ENCODE data around the gene ACVR2B. TPM values are rescaled to one million over a fixed set of nuclear protein-coding genes. Genes with fewer than 3 reads are reported as not detected.

The ACVR2B gene
- total and polyA plus RNA-seq, 2 of the 13 experiments (the other 11 are each of a cell fraction or from before 2014, with no cell fraction given), result 10.0 to 12.7 TPM

DNA sequence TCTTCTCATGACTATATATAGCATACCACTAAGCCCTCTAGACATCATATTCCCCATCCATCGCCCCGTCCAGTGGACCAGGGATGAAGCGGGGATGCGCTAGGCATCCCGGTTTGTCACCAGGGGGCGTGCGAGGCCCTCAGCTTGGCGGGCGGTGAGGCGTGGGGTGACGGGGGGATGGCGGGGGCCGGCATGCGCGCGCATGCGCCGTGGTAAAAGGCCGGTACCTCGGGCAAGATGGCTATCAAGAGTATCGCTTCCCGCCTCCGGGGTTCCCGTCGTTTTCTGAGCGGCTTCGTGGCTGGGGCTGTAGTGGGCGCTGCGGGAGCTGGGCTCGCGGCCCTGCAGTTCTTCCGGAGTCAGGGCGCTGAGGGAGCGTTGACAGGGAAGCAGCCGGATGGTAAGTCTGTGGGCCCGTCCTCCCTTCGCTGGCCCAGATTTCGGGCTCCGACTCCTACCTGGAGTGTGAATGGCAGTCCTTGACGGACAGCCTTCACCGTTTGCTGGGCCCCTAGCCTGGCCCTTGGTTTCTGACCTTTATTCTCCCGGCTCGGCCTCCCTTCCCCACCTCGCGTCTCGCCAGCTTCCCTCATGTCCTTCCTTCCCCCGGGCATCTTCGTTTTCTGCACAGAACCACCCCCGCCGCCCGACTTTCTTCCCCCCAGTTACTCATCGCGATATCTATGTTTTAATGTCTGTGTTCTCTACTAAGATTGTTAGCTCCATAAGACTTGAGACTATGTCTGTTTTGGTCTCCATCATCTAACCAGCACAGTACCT is 42.6 kb downstream of the ACVR2B start, which contains the start of gene EXOG (continued):
- no peak for TF ChIP-seq SMARCC2 (IDR thresholded peaks at IDR 0.05)
- TF ChIP-seq, protein P1, sequence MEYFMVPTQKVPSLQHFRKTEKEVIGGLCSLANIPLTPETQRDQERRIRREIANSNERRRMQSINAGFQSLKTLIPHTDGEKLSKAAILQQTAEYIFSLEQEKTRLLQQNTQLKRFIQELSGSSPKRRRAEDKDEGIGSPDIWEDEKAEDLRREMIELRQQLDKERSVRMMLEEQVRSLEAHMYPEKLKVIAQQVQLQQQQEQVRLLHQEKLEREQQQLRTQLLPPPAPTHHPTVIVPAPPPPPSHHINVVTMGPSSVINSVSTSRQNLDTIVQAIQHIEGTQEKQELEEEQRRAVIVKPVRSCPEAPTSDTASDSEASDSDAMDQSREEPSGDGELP (IDR thresholded peaks at IDR 0.05; ENCODE audit: borderline replicate concordance, low read depth), result no peak
- TF ChIP-seq, protein P2, sequence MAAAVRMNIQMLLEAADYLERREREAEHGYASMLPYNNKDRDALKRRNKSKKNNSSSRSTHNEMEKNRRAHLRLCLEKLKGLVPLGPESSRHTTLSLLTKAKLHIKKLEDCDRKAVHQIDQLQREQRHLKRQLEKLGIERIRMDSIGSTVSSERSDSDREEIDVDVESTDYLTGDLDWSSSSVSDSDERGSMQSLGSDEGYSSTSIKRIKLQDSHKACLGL (CRISPR knock-in tag; IDR thresholded peaks at IDR 0.05), result 0 out of 2 replicates have a peak, but pooled peaks have one; percentile 30
- TF ChIP-seq ZNF614 (CRISPR knock-in tag; IDR thresholded peaks at IDR 0.05; ENCODE audit: borderline replicate concordance), result peak; percentile 62; the same call in 1 of the 2 replicates
- peak; percentile 67 for TF ChIP-seq CCDC6 (CRISPR knock-in tag; IDR thresholded peaks at IDR 0.05)
- TF ChIP-seq RAD21 (CRISPR knock-in tag; IDR thresholded peaks at IDR 0.05), result peak; percentile 47; the same call in 1 of the 2 replicates
- peak in 1 of 2 experiments; percentile 74 for TF ChIP-seq POLR2A (IDR thresholded peaks at IDR 0.05; ENCODE audit: insufficient read depth in 1 of 2, low read depth in 2 of 2, low read length in 2 of 2)
- peak; percentile 34; the same call in 1 of the 2 replicates for TF ChIP-seq ZNF331 (CRISPR knock-in tag; IDR thresholded peaks at IDR 0.05)
- TF ChIP-seq CC2D1A (CRISPR knock-in tag; IDR thresholded peaks at IDR 0.05), result 0 out of 2 replicates have a peak, but pooled peaks have one; percentile 70
- TF ChIP-seq PHF20 (CRISPR knock-in tag; IDR thresholded peaks at IDR 0.05), result peak; percentile 72
- TF ChIP-seq ZFY (CRISPR knock-in tag; IDR thresholded peaks at IDR 0.05), result peak; percentile 93
- peak; percentile 74 for TF ChIP-seq XRCC5 (optimal IDR thresholded peaks at IDR 0.05; ENCODE audit: low read length)
- TF ChIP-seq SP4 (CRISPR knock-in tag; IDR thresholded peaks at IDR 0.05), result no peak; the same call in 1 of the 2 replicates
- TF ChIP-seq AGO1 (IDR thresholded peaks at IDR 0.05; ENCODE audit: low read depth, low read length, poor library complexity, severe bottlenecking), result peak; percentile 51
- peak; percentile 77 for TF ChIP-seq KDM1A (CRISPR knock-in tag; IDR thresholded peaks at IDR 0.05)
- no peak for TF ChIP-seq SOX6 (IDR thresholded peaks at IDR 0.05)
- 0 out of 2 replicates have a peak, but pooled peaks have one; percentile 33 for TF ChIP-seq SOX6 (CRISPR knock-in tag; IDR thresholded peaks at IDR 0.05)
- TF ChIP-seq HOXA5 (CRISPR knock-in tag; IDR thresholded peaks at IDR 0.05), result no peak
- peak; percentile 23; the same call in 1 of the 2 replicates for TF ChIP-seq NR2F2 (IDR thresholded peaks at IDR 0.05; ENCODE audit: borderline replicate concordance, low read depth)
- 0 out of 2 replicates have a peak, but pooled peaks have one; percentile 17 for TF ChIP-seq FOXK1 (CRISPR knock-in tag; IDR thresholded peaks at IDR 0.05; ENCODE audit: borderline replicate concordance, low read depth)
- TF ChIP-seq, protein P3, sequence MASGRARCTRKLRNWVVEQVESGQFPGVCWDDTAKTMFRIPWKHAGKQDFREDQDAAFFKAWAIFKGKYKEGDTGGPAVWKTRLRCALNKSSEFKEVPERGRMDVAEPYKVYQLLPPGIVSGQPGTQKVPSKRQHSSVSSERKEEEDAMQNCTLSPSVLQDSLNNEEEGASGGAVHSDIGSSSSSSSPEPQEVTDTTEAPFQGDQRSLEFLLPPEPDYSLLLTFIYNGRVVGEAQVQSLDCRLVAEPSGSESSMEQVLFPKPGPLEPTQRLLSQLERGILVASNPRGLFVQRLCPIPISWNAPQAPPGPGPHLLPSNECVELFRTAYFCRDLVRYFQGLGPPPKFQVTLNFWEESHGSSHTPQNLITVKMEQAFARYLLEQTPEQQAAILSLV (CRISPR knock-in tag; IDR thresholded peaks at IDR 0.05; ENCODE audit: borderline replicate concordance), result 0 out of 2 replicates have a peak, but pooled peaks have one; percentile 44
- TF ChIP-seq, protein P4, sequence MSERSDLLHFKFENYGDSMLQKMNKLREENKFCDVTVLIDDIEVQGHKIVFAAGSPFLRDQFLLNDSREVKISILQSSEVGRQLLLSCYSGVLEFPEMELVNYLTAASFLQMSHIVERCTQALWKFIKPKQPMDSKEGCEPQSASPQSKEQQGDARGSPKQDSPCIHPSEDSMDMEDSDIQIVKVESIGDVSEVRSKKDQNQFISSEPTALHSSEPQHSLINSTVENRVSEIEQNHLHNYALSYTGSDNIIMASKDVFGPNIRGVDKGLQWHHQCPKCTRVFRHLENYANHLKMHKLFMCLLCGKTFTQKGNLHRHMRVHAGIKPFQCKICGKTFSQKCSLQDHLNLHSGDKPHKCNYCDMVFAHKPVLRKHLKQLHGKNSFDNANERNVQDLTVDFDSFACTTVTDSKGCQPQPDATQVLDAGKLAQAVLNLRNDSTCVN (CRISPR knock-in tag; IDR thresholded peaks at IDR 0.05; ENCODE audit: borderline replicate concordance), result no peak
- TF ChIP-seq, protein P5, sequence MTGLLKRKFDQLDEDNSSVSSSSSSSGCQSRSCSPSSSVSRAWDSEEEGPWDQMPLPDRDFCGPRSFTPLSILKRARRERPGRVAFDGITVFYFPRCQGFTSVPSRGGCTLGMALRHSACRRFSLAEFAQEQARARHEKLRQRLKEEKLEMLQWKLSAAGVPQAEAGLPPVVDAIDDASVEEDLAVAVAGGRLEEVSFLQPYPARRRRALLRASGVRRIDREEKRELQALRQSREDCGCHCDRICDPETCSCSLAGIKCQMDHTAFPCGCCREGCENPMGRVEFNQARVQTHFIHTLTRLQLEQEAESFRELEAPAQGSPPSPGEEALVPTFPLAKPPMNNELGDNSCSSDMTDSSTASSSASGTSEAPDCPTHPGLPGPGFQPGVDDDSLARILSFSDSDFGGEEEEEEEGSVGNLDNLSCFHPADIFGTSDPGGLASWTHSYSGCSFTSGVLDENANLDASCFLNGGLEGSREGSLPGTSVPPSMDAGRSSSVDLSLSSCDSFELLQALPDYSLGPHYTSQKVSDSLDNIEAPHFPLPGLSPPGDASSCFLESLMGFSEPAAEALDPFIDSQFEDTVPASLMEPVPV (CRISPR knock-in tag; IDR thresholded peaks at IDR 0.05), result peak; percentile 77; the same call in 1 of the 2 replicates

All from HepG2 (cell line).